ENCODE results near the gene HYDIN. TPM values are rescaled to one million over a fixed set of nuclear protein-coding genes. Genes with fewer than 3 reads are reported as not detected.

Gene HYDIN
- total RNA-seq, 4 donors from 2014 or later = 0.16 to 2.0 (median 1.4) TPM; not detected in 1

DNA sequence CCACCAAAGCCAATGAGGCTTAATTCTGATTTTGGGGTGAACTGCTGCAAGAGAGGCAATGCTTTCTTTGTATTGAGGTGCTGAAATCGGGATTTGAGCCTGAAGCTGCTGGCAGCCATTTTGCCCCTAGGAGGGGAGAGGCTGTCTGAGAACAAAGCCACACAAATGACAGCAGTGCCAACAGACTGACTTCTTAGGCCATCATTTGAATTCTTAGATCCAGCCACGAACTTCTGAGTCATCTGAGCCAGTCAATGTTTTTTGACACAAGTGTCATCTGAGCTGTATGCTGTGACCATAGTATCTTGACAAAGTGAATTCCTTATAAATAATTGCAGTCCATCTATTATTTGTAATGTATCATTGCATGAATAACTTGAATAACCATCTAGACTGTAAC, 29.0 kb downstream of the HYDIN start:
- in situ Hi-C loops (cut with MboI; ENCODE audit: low pct_ligation_motif_present in 1 of 4, low pct_unique_long_range_greater_than_20kb in 1 of 4, low sequenced_read_pairs in 3 of 4) = loop anchor here in 1 of 4 donors (25.0 kb wide), 1 partner anchor 111 kb away; no protein-coding TSS in a partner anchor
- 44% methylated on average over 2 of the region's 2 CpGs; no CpG with 5 or more reads in 1 of the 2 donors for WGBS, 2 donors (ENCODE audit: low coverage in 1 of 2)

DNA sequence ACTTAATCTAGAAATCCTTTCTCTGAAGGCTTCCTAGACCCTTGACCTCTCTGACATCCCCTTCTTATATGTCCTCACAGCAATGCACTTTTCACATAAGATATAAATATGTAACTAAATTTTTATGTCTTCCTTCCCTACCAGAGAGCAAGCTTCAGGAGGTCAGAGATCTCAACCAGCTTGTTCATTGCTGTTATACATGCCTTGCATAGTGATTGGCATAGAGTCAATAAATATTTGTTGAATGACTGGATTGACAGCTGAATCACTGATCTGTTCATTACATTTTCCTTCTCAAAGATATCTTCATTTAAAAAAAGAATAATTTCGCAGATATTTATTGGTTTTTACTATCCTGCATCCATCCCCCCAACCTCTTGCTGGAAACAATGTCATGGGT, 29.5 kb downstream of the HYDIN start:
- Histone ChIP-seq H3K9me3 (peaks cover 0 to 6% of the 10 kb centered on the region in 2 donors), H3K27me3 (no peaks in the 10 kb centered on the region), H3K4me3 (no peak overlapping the region), H3K36me3 (no peaks in the 10 kb centered on the region), H3K4me1 (no peaks in the 10 kb centered on the region), H3K27ac (no peak overlapping the region)
- TF ChIP-seq EP300 (IDR thresholded peaks at IDR 0.05; ENCODE audit: low read depth) (no peak), POLR2A (IDR thresholded peaks at IDR 0.05) (no peak), POLR2AphosphoS5 (IDR thresholded peaks at IDR 0.05) (no peak)
- TF ChIP-seq, protein P1, sequence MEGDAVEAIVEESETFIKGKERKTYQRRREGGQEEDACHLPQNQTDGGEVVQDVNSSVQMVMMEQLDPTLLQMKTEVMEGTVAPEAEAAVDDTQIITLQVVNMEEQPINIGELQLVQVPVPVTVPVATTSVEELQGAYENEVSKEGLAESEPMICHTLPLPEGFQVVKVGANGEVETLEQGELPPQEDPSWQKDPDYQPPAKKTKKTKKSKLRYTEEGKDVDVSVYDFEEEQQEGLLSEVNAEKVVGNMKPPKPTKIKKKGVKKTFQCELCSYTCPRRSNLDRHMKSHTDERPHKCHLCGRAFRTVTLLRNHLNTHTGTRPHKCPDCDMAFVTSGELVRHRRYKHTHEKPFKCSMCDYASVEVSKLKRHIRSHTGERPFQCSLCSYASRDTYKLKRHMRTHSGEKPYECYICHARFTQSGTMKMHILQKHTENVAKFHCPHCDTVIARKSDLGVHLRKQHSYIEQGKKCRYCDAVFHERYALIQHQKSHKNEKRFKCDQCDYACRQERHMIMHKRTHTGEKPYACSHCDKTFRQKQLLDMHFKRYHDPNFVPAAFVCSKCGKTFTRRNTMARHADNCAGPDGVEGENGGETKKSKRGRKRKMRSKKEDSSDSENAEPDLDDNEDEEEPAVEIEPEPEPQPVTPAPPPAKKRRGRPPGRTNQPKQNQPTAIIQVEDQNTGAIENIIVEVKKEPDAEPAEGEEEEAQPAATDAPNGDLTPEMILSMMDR (IDR thresholded peaks at IDR 0.05) = no peak
- WGBS, 2 donors (ENCODE audit: low coverage in 1 of 2) = 69 to 78% methylated on average over 1 of the region's 1 CpG
- in situ Hi-C loops (cut with MboI; ENCODE audit: low pct_ligation_motif_present in 1 of 4, low pct_unique_long_range_greater_than_20kb in 1 of 4, low sequenced_read_pairs in 3 of 4) (loop anchor here in 1 of 4 donors (25.0 kb wide), 1 partner anchor 111 kb away; no protein-coding TSS in a partner anchor), intact Hi-C loops (cut with DNase I; ENCODE audit: low total_unique reads) (no loop called here)
- DNase-seq = no peak

More for the DNA sequence above, 29.0 kb downstream of the HYDIN start:
- no peaks in the 10 kb centered on the region for H3K27me3 ChIP-seq
- no peaks in the 10 kb centered on the region for H3K4me1 ChIP-seq
- intact Hi-C loops (cut with DNase I; ENCODE audit: low total_unique reads) = no loop called here
- H3K36me3 ChIP-seq = no peaks in the 10 kb centered on the region
- no peak overlapping the region for H3K27ac ChIP-seq
- peaks cover 0 to 6% of the 10 kb centered on the region in 2 donors for H3K9me3 ChIP-seq
- H3K4me3 ChIP-seq = no peak overlapping the region
- TF ChIP-seq POLR2AphosphoS5 (IDR thresholded peaks at IDR 0.05) = no peak
- no peak for TF ChIP-seq POLR2A (IDR thresholded peaks at IDR 0.05)
- TF ChIP-seq, protein P1 (IDR thresholded peaks at IDR 0.05) = no peak
- TF ChIP-seq EP300 (IDR thresholded peaks at IDR 0.05; ENCODE audit: low read depth) = no peak
- DNase-seq = no peak

DNA sequence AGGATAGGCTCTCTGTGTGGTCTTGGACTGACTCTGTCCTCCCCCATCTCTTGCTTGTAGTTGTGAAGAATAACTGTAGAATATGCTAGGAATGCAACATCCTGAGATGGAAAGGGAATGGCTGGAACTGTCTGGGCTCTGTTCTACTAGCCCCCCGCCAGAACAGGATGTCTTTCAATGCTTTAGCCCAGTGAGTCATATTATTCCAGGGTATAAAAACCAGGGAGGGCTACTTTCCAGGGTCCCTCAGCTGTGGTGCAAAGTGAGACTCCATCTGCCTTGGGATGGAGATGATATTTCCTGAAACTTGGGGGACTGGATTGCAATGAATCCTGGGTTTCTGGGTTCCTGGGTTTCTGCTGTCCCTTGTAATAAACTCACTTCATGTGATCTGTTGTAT, 32.1 kb downstream of the HYDIN start:
- TF ChIP-seq, protein P1 (IDR thresholded peaks at IDR 0.05) = no peak
- no peak for TF ChIP-seq POLR2A (IDR thresholded peaks at IDR 0.05)
- TF ChIP-seq EP300 (IDR thresholded peaks at IDR 0.05; ENCODE audit: low read depth) = no peak
- no peak for TF ChIP-seq POLR2AphosphoS5 (IDR thresholded peaks at IDR 0.05)
- H3K4me3 ChIP-seq = no peak overlapping the region
- WGBS, 2 donors (ENCODE audit: low coverage in 1 of 2) = 58% methylated on average over 1 of the region's 1 CpG; no CpG with 5 or more reads in 1 of the 2 donors
- H3K27ac ChIP-seq = no peak overlapping the region
- no peaks in the 10 kb centered on the region for H3K27me3 ChIP-seq
- peaks cover 0 to 6% of the 10 kb centered on the region in 2 donors for H3K9me3 ChIP-seq
- in situ Hi-C loops (cut with MboI; ENCODE audit: low pct_ligation_motif_present in 1 of 4, low pct_unique_long_range_greater_than_20kb in 1 of 4, low sequenced_read_pairs in 3 of 4) (no loop called here), intact Hi-C loops (cut with DNase I; ENCODE audit: low total_unique reads) (no loop called here)
- no peaks in the 10 kb centered on the region for H3K4me1 ChIP-seq
- no peak for DNase-seq
- no peaks in the 10 kb centered on the region for H3K36me3 ChIP-seq

DNA sequence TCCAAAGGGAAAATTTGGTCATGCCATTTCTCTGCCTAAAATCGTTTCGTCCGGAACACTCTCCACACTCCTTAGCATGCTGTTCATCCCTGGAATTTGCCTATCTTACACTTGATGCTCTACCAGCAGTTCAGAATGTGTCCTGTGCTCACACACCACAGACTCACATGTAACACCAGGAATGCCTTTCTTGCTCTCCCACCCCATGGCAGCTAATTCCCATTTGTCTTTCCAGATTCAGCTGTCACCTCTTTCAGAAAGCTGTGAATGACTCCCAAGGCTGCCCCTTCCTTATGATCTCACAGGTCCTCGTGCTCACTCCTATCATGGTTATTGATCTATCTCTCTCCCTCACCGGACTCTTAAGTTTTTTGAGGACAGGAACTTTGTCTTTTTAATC, 38.1 kb downstream of the HYDIN start:
- H3K4me1 ChIP-seq = no peaks in the 10 kb centered on the region
- intact Hi-C loops (cut with DNase I; ENCODE audit: low total_unique reads) (no loop called here), in situ Hi-C loops (cut with MboI; ENCODE audit: low pct_ligation_motif_present in 1 of 4, low pct_unique_long_range_greater_than_20kb in 1 of 4, low sequenced_read_pairs in 3 of 4) (no loop called here)
- H3K4me3 ChIP-seq = no peak overlapping the region
- H3K36me3 ChIP-seq = no peaks in the 10 kb centered on the region
- 67 to 70% methylated on average over 5 of the region's 5 CpGs for WGBS, 2 donors (ENCODE audit: low coverage in 1 of 2)
- H3K27ac ChIP-seq = no peak overlapping the region
- H3K27me3 ChIP-seq = no peaks in the 10 kb centered on the region
- no peaks in the 10 kb centered on the region for H3K9me3 ChIP-seq
- no peak for DNase-seq
- TF ChIP-seq POLR2A (IDR thresholded peaks at IDR 0.05) (no peak), EP300 (IDR thresholded peaks at IDR 0.05; ENCODE audit: low read depth) (no peak), POLR2AphosphoS5 (IDR thresholded peaks at IDR 0.05) (no peak)
- TF ChIP-seq, protein P1 (IDR thresholded peaks at IDR 0.05) = no peak
